Fibroblast of lung (primary cell): Measurements from ENCODE around the gene DPAGT1.

ENCODE experiments used
- CTCF ChIP-seq, 2 donors: IDR thresholded peaks in 1 of 2; conservative IDR thresholded peaks in 1 of 2; 1 replicate in 1 of 2; 2 replicates in 1 of 2; pipeline ENCODE4 v1.5.1; 2011 to 2012; ENCODE audit warnings: low read length in 2 of 2, control low read depth in 1 of 2, inconsistent platforms in 1 of 2, low read depth in 1 of 2, mild to moderate bottlenecking in 1 of 2
- EZH2 ChIP-seq: IDR thresholded peaks from 2 replicates; pipeline ENCODE4 v1.5.1; 2012; ENCODE audit warnings: low read length, control low read depth, mild to moderate bottlenecking; ENCODE audit errors: missing control alignments

- TF ChIP-seq CTCF (conservative IDR thresholded peaks at IDR 0.05 in 1 of 2, IDR thresholded peaks at IDR 0.05 in 1 of 2; ENCODE audit: low read depth in 1 of 2, low read length in 2 of 2) (no peak), EZH2 (no peak)
Observed at GRCh38 chr11:119108146-119108856, 6.6 kb upstream of the DPAGT1 start.
